ENCODE results near the gene FAM221A. TPM values are rescaled to one million over a fixed set of nuclear protein-coding genes. Genes with fewer than 3 reads are reported as not detected.

Gene FAM221A
- total RNA-seq, 1 experiment from 2014 or later, result 23.3 TPM

DNA sequence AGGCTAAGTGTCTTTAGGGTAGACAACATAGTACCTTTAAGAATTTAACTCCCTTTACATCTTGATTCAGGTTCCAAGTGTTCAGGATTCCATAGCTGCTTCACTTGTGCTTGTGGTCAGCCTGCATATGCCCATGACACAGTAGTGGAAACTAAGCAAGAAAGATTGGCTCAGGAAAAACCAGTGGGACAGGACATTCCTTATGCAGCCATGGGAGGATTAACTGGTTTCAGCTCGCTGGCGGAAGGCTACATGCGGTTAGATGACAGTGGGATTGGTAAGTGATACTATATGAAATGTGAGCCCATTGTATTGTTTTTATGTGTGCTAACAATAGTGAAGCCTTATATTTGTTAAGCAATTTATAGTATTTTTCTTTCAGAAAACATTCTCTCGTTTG is 11.3 kb downstream of the FAM221A start (continued):
- TF ChIP-seq, protein P1, sequence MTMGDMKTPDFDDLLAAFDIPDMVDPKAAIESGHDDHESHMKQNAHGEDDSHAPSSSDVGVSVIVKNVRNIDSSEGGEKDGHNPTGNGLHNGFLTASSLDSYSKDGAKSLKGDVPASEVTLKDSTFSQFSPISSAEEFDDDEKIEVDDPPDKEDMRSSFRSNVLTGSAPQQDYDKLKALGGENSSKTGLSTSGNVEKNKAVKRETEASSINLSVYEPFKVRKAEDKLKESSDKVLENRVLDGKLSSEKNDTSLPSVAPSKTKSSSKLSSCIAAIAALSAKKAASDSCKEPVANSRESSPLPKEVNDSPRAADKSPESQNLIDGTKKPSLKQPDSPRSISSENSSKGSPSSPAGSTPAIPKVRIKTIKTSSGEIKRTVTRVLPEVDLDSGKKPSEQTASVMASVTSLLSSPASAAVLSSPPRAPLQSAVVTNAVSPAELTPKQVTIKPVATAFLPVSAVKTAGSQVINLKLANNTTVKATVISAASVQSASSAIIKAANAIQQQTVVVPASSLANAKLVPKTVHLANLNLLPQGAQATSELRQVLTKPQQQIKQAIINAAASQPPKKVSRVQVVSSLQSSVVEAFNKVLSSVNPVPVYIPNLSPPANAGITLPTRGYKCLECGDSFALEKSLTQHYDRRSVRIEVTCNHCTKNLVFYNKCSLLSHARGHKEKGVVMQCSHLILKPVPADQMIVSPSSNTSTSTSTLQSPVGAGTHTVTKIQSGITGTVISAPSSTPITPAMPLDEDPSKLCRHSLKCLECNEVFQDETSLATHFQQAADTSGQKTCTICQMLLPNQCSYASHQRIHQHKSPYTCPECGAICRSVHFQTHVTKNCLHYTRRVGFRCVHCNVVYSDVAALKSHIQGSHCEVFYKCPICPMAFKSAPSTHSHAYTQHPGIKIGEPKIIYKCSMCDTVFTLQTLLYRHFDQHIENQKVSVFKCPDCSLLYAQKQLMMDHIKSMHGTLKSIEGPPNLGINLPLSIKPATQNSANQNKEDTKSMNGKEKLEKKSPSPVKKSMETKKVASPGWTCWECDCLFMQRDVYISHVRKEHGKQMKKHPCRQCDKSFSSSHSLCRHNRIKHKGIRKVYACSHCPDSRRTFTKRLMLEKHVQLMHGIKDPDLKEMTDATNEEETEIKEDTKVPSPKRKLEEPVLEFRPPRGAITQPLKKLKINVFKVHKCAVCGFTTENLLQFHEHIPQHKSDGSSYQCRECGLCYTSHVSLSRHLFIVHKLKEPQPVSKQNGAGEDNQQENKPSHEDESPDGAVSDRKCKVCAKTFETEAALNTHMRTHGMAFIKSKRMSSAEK (CRISPR knock-in tag; IDR thresholded peaks at IDR 0.05; ENCODE audit: borderline replicate concordance), result no peak
- TF ChIP-seq, protein P2, sequence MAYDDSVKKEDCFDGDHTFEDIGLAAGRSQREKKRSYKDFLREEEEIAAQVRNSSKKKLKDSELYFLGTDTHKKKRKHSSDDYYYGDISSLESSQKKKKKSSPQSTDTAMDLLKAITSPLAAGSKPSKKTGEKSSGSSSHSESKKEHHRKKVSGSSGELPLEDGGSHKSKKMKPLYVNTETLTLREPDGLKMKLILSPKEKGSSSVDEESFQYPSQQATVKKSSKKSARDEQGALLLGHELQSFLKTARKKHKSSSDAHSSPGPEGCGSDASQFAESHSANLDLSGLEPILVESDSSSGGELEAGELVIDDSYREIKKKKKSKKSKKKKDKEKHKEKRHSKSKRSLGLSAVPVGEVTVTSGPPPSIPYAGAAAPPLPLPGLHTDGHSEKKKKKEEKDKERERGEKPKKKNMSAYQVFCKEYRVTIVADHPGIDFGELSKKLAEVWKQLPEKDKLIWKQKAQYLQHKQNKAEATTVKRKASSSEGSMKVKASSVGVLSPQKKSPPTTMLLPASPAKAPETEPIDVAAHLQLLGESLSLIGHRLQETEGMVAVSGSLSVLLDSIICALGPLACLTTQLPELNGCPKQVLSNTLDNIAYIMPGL (CRISPR knock-in tag; IDR thresholded peaks at IDR 0.05), result no peak
- no peak for TF ChIP-seq ZNF396 (CRISPR knock-in tag; IDR thresholded peaks at IDR 0.05; ENCODE audit: borderline replicate concordance)
- TF ChIP-seq GTF2I (CRISPR knock-in tag; conservative IDR thresholded peaks at IDR 0.05), result no peak
- no peak for TF ChIP-seq SOX15 (CRISPR knock-in tag; IDR thresholded peaks at IDR 0.05)
- no peak for TF ChIP-seq CBFB (CRISPR knock-in tag; IDR thresholded peaks at IDR 0.05; ENCODE audit: low read depth)
- no peak for TF ChIP-seq NR3C1 (CRISPR knock-in tag; conservative IDR thresholded peaks at IDR 0.05; ENCODE audit: low read depth)
- TF ChIP-seq OVOL2 (CRISPR knock-in tag; IDR thresholded peaks at IDR 0.05; ENCODE audit: borderline replicate concordance), result no peak
- no peak for TF ChIP-seq CREM (CRISPR knock-in tag; IDR thresholded peaks at IDR 0.05)
- TF ChIP-seq, protein P3, sequence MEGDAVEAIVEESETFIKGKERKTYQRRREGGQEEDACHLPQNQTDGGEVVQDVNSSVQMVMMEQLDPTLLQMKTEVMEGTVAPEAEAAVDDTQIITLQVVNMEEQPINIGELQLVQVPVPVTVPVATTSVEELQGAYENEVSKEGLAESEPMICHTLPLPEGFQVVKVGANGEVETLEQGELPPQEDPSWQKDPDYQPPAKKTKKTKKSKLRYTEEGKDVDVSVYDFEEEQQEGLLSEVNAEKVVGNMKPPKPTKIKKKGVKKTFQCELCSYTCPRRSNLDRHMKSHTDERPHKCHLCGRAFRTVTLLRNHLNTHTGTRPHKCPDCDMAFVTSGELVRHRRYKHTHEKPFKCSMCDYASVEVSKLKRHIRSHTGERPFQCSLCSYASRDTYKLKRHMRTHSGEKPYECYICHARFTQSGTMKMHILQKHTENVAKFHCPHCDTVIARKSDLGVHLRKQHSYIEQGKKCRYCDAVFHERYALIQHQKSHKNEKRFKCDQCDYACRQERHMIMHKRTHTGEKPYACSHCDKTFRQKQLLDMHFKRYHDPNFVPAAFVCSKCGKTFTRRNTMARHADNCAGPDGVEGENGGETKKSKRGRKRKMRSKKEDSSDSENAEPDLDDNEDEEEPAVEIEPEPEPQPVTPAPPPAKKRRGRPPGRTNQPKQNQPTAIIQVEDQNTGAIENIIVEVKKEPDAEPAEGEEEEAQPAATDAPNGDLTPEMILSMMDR (IDR thresholded peaks at IDR 0.05), result no peak
- TF ChIP-seq NR1H2 (CRISPR knock-in tag; IDR thresholded peaks at IDR 0.05), result no peak
- TF ChIP-seq, protein P4, sequence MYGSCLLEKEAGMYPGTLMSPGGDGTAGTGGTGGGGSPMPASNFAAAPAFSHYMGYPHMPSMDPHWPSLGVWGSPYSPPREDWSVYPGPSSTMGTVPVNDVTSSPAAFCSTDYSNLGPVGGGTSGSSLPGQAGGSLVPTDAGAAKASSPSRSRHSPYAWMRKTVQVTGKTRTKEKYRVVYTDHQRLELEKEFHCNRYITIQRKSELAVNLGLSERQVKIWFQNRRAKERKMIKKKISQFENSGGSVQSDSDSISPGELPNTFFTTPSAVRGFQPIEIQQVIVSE (CRISPR knock-in tag; IDR thresholded peaks at IDR 0.05; ENCODE audit: borderline replicate concordance), result no peak
- no peak for TF ChIP-seq MXD4 (CRISPR knock-in tag; IDR thresholded peaks at IDR 0.05; ENCODE audit: borderline replicate concordance)
- TF ChIP-seq, protein P5, sequence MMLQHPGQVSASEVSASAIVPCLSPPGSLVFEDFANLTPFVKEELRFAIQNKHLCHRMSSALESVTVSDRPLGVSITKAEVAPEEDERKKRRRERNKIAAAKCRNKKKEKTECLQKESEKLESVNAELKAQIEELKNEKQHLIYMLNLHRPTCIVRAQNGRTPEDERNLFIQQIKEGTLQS (CRISPR knock-in tag; conservative IDR thresholded peaks at IDR 0.05), result no peak

DNA sequence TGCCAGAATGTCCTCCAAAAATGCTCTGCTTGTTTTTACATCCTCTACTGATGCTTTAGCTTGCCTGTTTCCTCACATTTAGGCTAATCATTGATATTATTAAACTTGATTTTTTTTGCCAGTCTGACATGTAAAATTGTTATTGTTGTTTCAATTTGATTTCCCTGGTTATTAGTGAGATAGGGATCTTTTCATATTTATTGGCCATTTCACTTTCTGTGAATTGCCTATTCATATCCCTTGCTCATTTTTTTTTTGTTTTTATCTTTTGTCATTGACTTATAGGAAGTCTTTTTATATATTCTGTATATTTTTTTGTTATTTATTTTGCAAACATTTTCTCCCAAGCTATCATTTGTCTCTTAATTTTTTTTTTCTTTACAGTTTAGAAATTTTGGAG is 13.2 kb downstream of the FAM221A start:
- Mint-ChIP-seq H3K4me3 (no peak overlapping the region), H3K36me3 (peaks cover 48% of the 10 kb centered on the region), H3K27me3 (ENCODE audit: low read depth) (no peaks in the 10 kb centered on the region), H3K9me3 (peaks cover 7% of the 10 kb centered on the region; the same call in 1 of the 2 replicates), H3K27ac (no peak overlapping the region), H3K4me1 (no peaks in the 10 kb centered on the region)
- TF ChIP-seq SOX15 (CRISPR knock-in tag; IDR thresholded peaks at IDR 0.05) (no peak), FOXJ3 (CRISPR knock-in tag; IDR thresholded peaks at IDR 0.05; ENCODE audit: borderline replicate concordance) (no peak), MXD4 (CRISPR knock-in tag; IDR thresholded peaks at IDR 0.05; ENCODE audit: borderline replicate concordance) (no peak), TEAD4 (CRISPR knock-in tag; IDR thresholded peaks at IDR 0.05) (no peak), NR1H2 (CRISPR knock-in tag; IDR thresholded peaks at IDR 0.05) (no peak)
- TF ChIP-seq, protein P6, sequence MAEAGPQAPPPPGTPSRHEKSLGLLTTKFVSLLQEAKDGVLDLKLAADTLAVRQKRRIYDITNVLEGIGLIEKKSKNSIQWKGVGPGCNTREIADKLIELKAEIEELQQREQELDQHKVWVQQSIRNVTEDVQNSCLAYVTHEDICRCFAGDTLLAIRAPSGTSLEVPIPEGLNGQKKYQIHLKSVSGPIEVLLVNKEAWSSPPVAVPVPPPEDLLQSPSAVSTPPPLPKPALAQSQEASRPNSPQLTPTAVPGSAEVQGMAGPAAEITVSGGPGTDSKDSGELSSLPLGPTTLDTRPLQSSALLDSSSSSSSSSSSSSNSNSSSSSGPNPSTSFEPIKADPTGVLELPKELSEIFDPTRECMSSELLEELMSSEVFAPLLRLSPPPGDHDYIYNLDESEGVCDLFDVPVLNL (CRISPR knock-in tag; IDR thresholded peaks at IDR 0.05; ENCODE audit: borderline replicate concordance, low read depth), result no peak
- TF ChIP-seq, protein P7, sequence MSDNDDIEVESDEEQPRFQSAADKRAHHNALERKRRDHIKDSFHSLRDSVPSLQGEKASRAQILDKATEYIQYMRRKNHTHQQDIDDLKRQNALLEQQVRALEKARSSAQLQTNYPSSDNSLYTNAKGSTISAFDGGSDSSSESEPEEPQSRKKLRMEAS (CRISPR knock-in tag; IDR thresholded peaks at IDR 0.05), result no peak
- POLR2A ChIA-PET, result interaction anchor here (1.4 kb wide), 1 partner anchor 11 kb away, joined by 3 read pairs; no protein-coding TSS in a partner anchor
- ATAC-seq (no peak), DNase-seq (ENCODE audit: low spot score) (no peak)
- CTCF ChIA-PET, result interaction anchor here (0.6 to 0.9 kb wide), 2 partner anchors 33 to 147 kb away, joined by 3 read pairs; no protein-coding TSS in a partner anchor

All from WTC11 (cell line).